K562 (cell line): Measurements from ENCODE around the gene AGRP. TPM values are rescaled to one million over a fixed set of nuclear protein-coding genes. Genes with fewer than 3 reads are reported as not detected.

Experiments used
- CBX5 ChIP-seq: IDR thresholded peaks from 2 replicates; pipeline ENCODE4 v1.6.1; 2014; ENCODE audit warnings: low read depth, borderline replicate concordance
- CREB1 ChIP-seq, 2 experiments: sonication (generic) in 1 of 2; formaldehyde crosslinking in 1 of 2; IDR thresholded peaks; 2 replicates each; pipeline versions ENCODE4 v1.6.1 to v1.8.0; 2012 to 2022; ENCODE audit warnings: inconsistent platforms in 1 of 2, mild to moderate bottlenecking in 1 of 2, missing genetic modification reagents in 1 of 2, moderate library complexity in 1 of 2
- SMARCE1 ChIP-seq: fragments of 450-650 bp; IDR thresholded peaks from 2 replicates; pipeline ENCODE4 v1.7.1; 2016; ENCODE audit warnings: mild to moderate bottlenecking
- SRSF1 ChIP-seq: fragments of 200-400 bp; formaldehyde crosslinking; IDR thresholded peaks from 2 replicates; pipeline ENCODE4 v1.6.1; 2017; ENCODE audit warnings: mild to moderate bottlenecking, low read depth, low read length, moderate library complexity
- TRIM25 ChIP-seq: fragments of 450-650 bp; IDR thresholded peaks from 2 replicates; pipeline ENCODE4 v1.7.0; 2016; ENCODE audit warnings: borderline replicate concordance
- TRIM28 ChIP-seq: fragments of 450-650 bp; IDR thresholded peaks from 2 replicates; pipeline ENCODE4 v1.6.1; 2017
- ZBTB2 ChIP-seq: fragments of 450-650 bp; IDR thresholded peaks from 2 replicates; pipeline ENCODE4 v1.6.1; 2016; ENCODE audit warnings: antibody characterized with exemption
- ZNF280A ChIP-seq: fragments of 450-650 bp; IDR thresholded peaks from 2 replicates; pipeline ENCODE4 v1.6.1; 2018; ENCODE audit warnings: mild to moderate bottlenecking, low read depth; ENCODE audit not compliant: partially characterized antibody
- polyA plus RNA-seq, 8 experiments: library from polyadenylated mRNA; depleted of rRNA in 4 of 8; stranded (reverse) in 5 of 8; unstranded in 3 of 8; fragments of >200 nt; fragmentation: Nextera tagmentation in 2 of 8; fragmentation: Illumina TruSeq in 1 of 8; extraction: Ambion mirVana in 2 of 8; extraction: Trizol in 1 of 8; gene quantifications; 2 replicates each; pipeline versions ENCODE4 v1.2.1 to v1.2.3, GENCODE V29; 2011 to 2014; ENCODE audit warnings: inconsistent platforms in 1 of 8, missing spikeins in 1 of 8
- total RNA-seq, 7 experiments: library from RNA; depleted of rRNA in 6 of 7; stranded (reverse); fragments of >200 nt in 6 of 7; fragmentation: Illumina TruSeq in 2 of 7; extraction: Trizol in 2 of 7; gene quantifications; 2 replicates each; pipeline versions ENCODE4 v1.2.1 to v1.2.3, GENCODE V29; 2011 to 2021; ENCODE audit warnings: low replicate concordance in 1 of 7

Gene AGRP
- total and polyA plus RNA-seq, 9 of the 15 experiments (the other 6 are each of a cell fraction or from before 2014, with no cell fraction given) = not detected

GRCh38 chr16:67490335-67491096, 7.2 kb upstream of the AGRP start (continued):
- TF ChIP-seq ZNF280A (peak; percentile 35), TRIM28 (peak; percentile 70), ZBTB2 (no peak), SMARCE1 (no peak), TRIM25 (no peak), CBX5 (peak; percentile 85; the same call in 1 of the 2 replicates), SRSF1 (no peak), CREB1 (IDR thresholded peaks at IDR 0.05) (no peak), CREB1 (CRISPR knock-in tag; IDR thresholded peaks at IDR 0.05) (no peak)
